ENCODE data around the gene C1orf50.

GRCh38 chr1:42788021-42788420 is 21.0 kb downstream of the C1orf50 start:
- TF ChIP-seq CTCF (IDR thresholded peaks at IDR 0.05) (no peak), EZH2 (IDR thresholded peaks at IDR 0.05; ENCODE audit: borderline replicate concordance, insufficient read depth, low read depth, low read length, poor library complexity, severe bottlenecking) (no peak)

All from B cell (primary cell).